WTC11 (cell line): Measurements from ENCODE around the gene ADARB2. TPM values are rescaled to one million over a fixed set of nuclear protein-coding genes. Genes with fewer than 3 reads are reported as not detected.

ENCODE experiments used
- ATAC-seq: fragments of 200-7000 bp; cut with Tn5 transposase; 2 replicates; pipeline ENCODE4 v1.10.0; 2021; ENCODE audit warnings: mild to moderate bottlenecking, moderate library complexity
- CTCF ChIA-PET: fragments of 300-600 bp; sonication (Branson Sonifier 250); formaldehyde crosslinking; loops from one replicate; lab custom pipeline; 2021; ENCODE audit warnings: antibody characterized with exemption; lab: Charles Lee
- POLR2A ChIA-PET: fragments of 350-600 bp; sonication (Branson Sonifier 250); formaldehyde crosslinking; loops from one replicate; lab custom pipeline; 2021; ENCODE audit warnings: antibody characterized with exemption; lab: Charles Lee
- DNase-seq: peaks from one replicate; pipeline ENCODE4 v3.0.0; 2021; ENCODE audit warnings: low spot score
- H3K27ac Mint-ChIP-seq: 2 replicates; pipeline ENCODE4 v1.8.0; 2021; ENCODE audit warnings: mixed read lengths
- H3K27me3 Mint-ChIP-seq: 2 replicates; pipeline ENCODE4 v1.8.0; 2021; ENCODE audit warnings: low read depth, mild to moderate bottlenecking, moderate library complexity, mixed read lengths
- H3K36me3 Mint-ChIP-seq: 2 replicates; pipeline ENCODE4 v1.8.0; 2021; ENCODE audit warnings: mixed read lengths
- H3K4me1 Mint-ChIP-seq: 2 replicates; pipeline ENCODE4 v1.8.0; 2022; ENCODE audit warnings: mixed read lengths
- H3K4me3 Mint-ChIP-seq: 2 replicates; pipeline ENCODE4 v1.8.0; 2021; ENCODE audit warnings: mild to moderate bottlenecking, moderate library complexity, mixed read lengths
- H3K9me3 Mint-ChIP-seq: 2 replicates; pipeline ENCODE4 v1.8.0; 2021; ENCODE audit warnings: mixed read lengths
- ATF2 ChIP-seq: sonication (generic); formaldehyde crosslinking; IDR thresholded peaks from 2 replicates; pipeline ENCODE4 v1.8.1; 2022; ENCODE audit warnings: low read depth, missing genetic modification reagents, borderline replicate concordance
- CDX4 ChIP-seq: fragments of 250-450 bp; sonication (Bioruptor Pico); IDR thresholded peaks from 2 replicates; pipeline ENCODE4 v1.9.0; 2021; ENCODE audit warnings: moderate library complexity, mild to moderate bottlenecking, inconsistent platforms, borderline replicate concordance
- CTCF ChIP-seq: fragments of 200-600 bp; IDR thresholded peaks from 2 replicates; pipeline ENCODE4 v1.8.0; 2022; ENCODE audit warnings: antibody characterized with exemption
- E2F5 ChIP-seq: sonication (generic); formaldehyde crosslinking; IDR thresholded peaks from 2 replicates; pipeline ENCODE4 v1.8.1; 2022; ENCODE audit warnings: mild to moderate bottlenecking, moderate library complexity, missing genetic modification reagents
- GRHL2 ChIP-seq: fragments of 250-450 bp; sonication (Bioruptor Pico); IDR thresholded peaks from 2 replicates; pipeline ENCODE4 v1.8.0; 2022; ENCODE audit warnings: mild to moderate bottlenecking, moderate library complexity; ENCODE audit not compliant: insufficient replicate concordance, severe bottlenecking
- GTF2I ChIP-seq: fragments of 250-450 bp; sonication (Bioruptor Pico); conservative IDR thresholded peaks from 2 replicates; pipeline ENCODE4 v1.4.0; 2021; ENCODE audit warnings: mild to moderate bottlenecking
- MYBL2 ChIP-seq: sonication (generic); formaldehyde crosslinking; IDR thresholded peaks from 2 replicates; pipeline ENCODE4 v1.8.1; 2023; ENCODE audit warnings: mild to moderate bottlenecking, moderate library complexity, missing genetic modification reagents
- NR2C2 ChIP-seq: sonication (generic); formaldehyde crosslinking; IDR thresholded peaks from 2 replicates; pipeline ENCODE4 v1.8.0; 2022; ENCODE audit warnings: mild to moderate bottlenecking, missing genetic modification reagents
- PREB ChIP-seq: sonication (generic); formaldehyde crosslinking; IDR thresholded peaks from 2 replicates; pipeline ENCODE4 v1.8.1; 2022; ENCODE audit warnings: mild to moderate bottlenecking, missing genetic modification reagents, moderate library complexity, borderline replicate concordance
- RORB ChIP-seq: fragments of 250-450 bp; sonication (Bioruptor Pico); IDR thresholded peaks from 2 replicates; pipeline ENCODE4 v1.9.0; 2021; ENCODE audit warnings: mild to moderate bottlenecking
- TEAD1 ChIP-seq: sonication (generic); formaldehyde crosslinking; IDR thresholded peaks from 2 replicates; pipeline ENCODE4 v1.8.0; 2022; ENCODE audit warnings: mild to moderate bottlenecking, missing genetic modification reagents
- TEAD4 ChIP-seq: sonication (generic); formaldehyde crosslinking; IDR thresholded peaks from 2 replicates; pipeline ENCODE4 v1.8.0; 2022; ENCODE audit warnings: mild to moderate bottlenecking, missing genetic modification reagents
- TP53 ChIP-seq: sonication (generic); formaldehyde crosslinking; IDR thresholded peaks from 2 replicates; pipeline ENCODE4 v1.8.1; 2023; ENCODE audit warnings: mild to moderate bottlenecking, missing genetic modification reagents
- ZNF219 ChIP-seq: sonication (generic); formaldehyde crosslinking; IDR thresholded peaks from 2 replicates; pipeline ENCODE4 v1.8.0; 2023; ENCODE audit warnings: missing genetic modification reagents, mild to moderate bottlenecking, borderline replicate concordance
- total RNA-seq: library from RNA; stranded (reverse); gene quantifications from 3 replicates; pipeline ENCODE4 v1.2.3, GENCODE V29; 2021
- TF ChIP-seq, protein P1 (sequence below): sonication (generic); formaldehyde crosslinking; IDR thresholded peaks from 2 replicates; pipeline ENCODE4 v1.8.0; 2023; ENCODE audit warnings: mild to moderate bottlenecking, missing genetic modification reagents
- TF ChIP-seq, protein P2 (sequence below): fragments of 250-450 bp; sonication (Bioruptor Pico); IDR thresholded peaks from 2 replicates; pipeline ENCODE4 v1.9.0; 2021; ENCODE audit warnings: mild to moderate bottlenecking
- TF ChIP-seq, protein P3 (sequence below): sonication (generic); formaldehyde crosslinking; IDR thresholded peaks from 2 replicates; pipeline ENCODE4 v1.8.0; 2023; ENCODE audit warnings: missing genetic modification reagents

The ADARB2 gene
- total RNA-seq, 1 experiment from 2014 or later: 3.7 TPM

GRCh38 chr10:1406967-1407945 lies 330.1 kb downstream of the ADARB2 start:
- Mint-ChIP-seq H3K4me1 (peaks cover 7% of the 10 kb centered on the region), H3K27me3 (no peaks in the 10 kb centered on the region; the same call in 1 of the 2 replicates), H3K27ac (no peak overlapping the region), H3K36me3 (no peaks in the 10 kb centered on the region), H3K4me3 (no peak overlapping the region), H3K9me3 (no peaks in the 10 kb centered on the region)
- CTCF ChIA-PET: interaction anchor here (2.3 kb wide), 1 partner anchor 38 kb away, joined by 7 read pairs; no protein-coding TSS in a partner anchor
- TF ChIP-seq CDX4 (CRISPR knock-in tag) (no peak), GTF2I (CRISPR knock-in tag) (no peak), ZNF219 (CRISPR knock-in tag) (no peak), MYBL2 (CRISPR knock-in tag) (no peak), RORB (CRISPR knock-in tag) (no peak), NR2C2 (CRISPR knock-in tag) (no peak), TEAD4 (CRISPR knock-in tag) (no peak), GRHL2 (CRISPR knock-in tag) (no peak), PREB (CRISPR knock-in tag) (no peak), ATF2 (CRISPR knock-in tag) (no peak), CTCF (no peak), TP53 (CRISPR knock-in tag) (no peak), TEAD1 (CRISPR knock-in tag) (no peak), E2F5 (CRISPR knock-in tag) (no peak)
- TF ChIP-seq, protein P1, sequence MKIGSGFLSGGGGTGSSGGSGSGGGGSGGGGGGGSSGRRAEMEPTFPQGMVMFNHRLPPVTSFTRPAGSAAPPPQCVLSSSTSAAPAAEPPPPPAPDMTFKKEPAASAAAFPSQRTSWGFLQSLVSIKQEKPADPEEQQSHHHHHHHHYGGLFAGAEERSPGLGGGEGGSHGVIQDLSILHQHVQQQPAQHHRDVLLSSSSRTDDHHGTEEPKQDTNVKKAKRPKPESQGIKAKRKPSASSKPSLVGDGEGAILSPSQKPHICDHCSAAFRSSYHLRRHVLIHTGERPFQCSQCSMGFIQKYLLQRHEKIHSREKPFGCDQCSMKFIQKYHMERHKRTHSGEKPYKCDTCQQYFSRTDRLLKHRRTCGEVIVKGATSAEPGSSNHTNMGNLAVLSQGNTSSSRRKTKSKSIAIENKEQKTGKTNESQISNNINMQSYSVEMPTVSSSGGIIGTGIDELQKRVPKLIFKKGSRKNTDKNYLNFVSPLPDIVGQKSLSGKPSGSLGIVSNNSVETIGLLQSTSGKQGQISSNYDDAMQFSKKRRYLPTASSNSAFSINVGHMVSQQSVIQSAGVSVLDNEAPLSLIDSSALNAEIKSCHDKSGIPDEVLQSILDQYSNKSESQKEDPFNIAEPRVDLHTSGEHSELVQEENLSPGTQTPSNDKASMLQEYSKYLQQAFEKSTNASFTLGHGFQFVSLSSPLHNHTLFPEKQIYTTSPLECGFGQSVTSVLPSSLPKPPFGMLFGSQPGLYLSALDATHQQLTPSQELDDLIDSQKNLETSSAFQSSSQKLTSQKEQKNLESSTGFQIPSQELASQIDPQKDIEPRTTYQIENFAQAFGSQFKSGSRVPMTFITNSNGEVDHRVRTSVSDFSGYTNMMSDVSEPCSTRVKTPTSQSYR: no peak
- TF ChIP-seq, protein P2, sequence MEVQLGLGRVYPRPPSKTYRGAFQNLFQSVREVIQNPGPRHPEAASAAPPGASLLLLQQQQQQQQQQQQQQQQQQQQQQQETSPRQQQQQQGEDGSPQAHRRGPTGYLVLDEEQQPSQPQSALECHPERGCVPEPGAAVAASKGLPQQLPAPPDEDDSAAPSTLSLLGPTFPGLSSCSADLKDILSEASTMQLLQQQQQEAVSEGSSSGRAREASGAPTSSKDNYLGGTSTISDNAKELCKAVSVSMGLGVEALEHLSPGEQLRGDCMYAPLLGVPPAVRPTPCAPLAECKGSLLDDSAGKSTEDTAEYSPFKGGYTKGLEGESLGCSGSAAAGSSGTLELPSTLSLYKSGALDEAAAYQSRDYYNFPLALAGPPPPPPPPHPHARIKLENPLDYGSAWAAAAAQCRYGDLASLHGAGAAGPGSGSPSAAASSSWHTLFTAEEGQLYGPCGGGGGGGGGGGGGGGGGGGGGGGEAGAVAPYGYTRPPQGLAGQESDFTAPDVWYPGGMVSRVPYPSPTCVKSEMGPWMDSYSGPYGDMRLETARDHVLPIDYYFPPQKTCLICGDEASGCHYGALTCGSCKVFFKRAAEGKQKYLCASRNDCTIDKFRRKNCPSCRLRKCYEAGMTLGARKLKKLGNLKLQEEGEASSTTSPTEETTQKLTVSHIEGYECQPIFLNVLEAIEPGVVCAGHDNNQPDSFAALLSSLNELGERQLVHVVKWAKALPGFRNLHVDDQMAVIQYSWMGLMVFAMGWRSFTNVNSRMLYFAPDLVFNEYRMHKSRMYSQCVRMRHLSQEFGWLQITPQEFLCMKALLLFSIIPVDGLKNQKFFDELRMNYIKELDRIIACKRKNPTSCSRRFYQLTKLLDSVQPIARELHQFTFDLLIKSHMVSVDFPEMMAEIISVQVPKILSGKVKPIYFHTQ: no peak
- TF ChIP-seq, protein P3, sequence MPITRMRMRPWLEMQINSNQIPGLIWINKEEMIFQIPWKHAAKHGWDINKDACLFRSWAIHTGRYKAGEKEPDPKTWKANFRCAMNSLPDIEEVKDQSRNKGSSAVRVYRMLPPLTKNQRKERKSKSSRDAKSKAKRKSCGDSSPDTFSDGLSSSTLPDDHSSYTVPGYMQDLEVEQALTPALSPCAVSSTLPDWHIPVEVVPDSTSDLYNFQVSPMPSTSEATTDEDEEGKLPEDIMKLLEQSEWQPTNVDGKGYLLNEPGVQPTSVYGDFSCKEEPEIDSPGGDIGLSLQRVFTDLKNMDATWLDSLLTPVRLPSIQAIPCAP (CRISPR knock-in tag): no peak
- no peak for ATAC-seq
- DNase-seq: no peak
- POLR2A ChIA-PET: no interaction called here
